ENCODE results near the gene LNPEP.

GRCh38 chr5:96928931-96929708 lies 6.8 kb upstream of the LNPEP start:
- TF ChIP-seq EZH2 (IDR thresholded peaks at IDR 0.05) = no peak
- no peak for TF ChIP-seq CTCF (IDR thresholded peaks at IDR 0.05)

Measured in neural progenitor cell (in vitro differentiated cells).